Measurements from ENCODE around the gene RPS6KB2.

Gene RPS6KB2

GRCh38 chr11:67483831-67484665, 55.8 kb downstream of the RPS6KB2 start:
- no peak for TF ChIP-seq POLR2AphosphoS5 (IDR thresholded peaks at IDR 0.05; ENCODE audit: low read depth, low read length)
- TF ChIP-seq TAF1 (IDR thresholded peaks at IDR 0.05; ENCODE audit: borderline replicate concordance, insufficient read depth, low read length), result no peak
- no peak for TF ChIP-seq SIN3A (IDR thresholded peaks at IDR 0.05; ENCODE audit: borderline replicate concordance, insufficient read depth, low read length)
- no peak for TF ChIP-seq FOXP2 (optimal IDR thresholded peaks at IDR 0.05; ENCODE audit: borderline replicate concordance, extremely low read depth, extremely low read length, insufficient read depth)
- TF ChIP-seq REST (IDR thresholded peaks at IDR 0.05; ENCODE audit: insufficient read depth in 1 of 2, low read depth in 2 of 2, low read length in 2 of 2), result no peak

- TF ChIP-seq SIN3A (IDR thresholded peaks at IDR 0.05; ENCODE audit: borderline replicate concordance, insufficient read depth, low read length), result no peak
- no peak for TF ChIP-seq REST (IDR thresholded peaks at IDR 0.05; ENCODE audit: insufficient read depth in 1 of 2, low read depth in 2 of 2, low read length in 2 of 2)
- TF ChIP-seq POLR2AphosphoS5 (IDR thresholded peaks at IDR 0.05; ENCODE audit: low read depth, low read length), result no peak
- TF ChIP-seq FOXP2 (optimal IDR thresholded peaks at IDR 0.05; ENCODE audit: borderline replicate concordance, extremely low read depth, extremely low read length, insufficient read depth), result no peak
- TF ChIP-seq TAF1 (IDR thresholded peaks at IDR 0.05; ENCODE audit: borderline replicate concordance, insufficient read depth, low read length), result no peak
These were observed 56.6 kb downstream of the RPS6KB2 start for GRCh38 chr11:67484847-67485311.
